ENCODE results near the gene STARD10. TPM values are rescaled to one million over a fixed set of nuclear protein-coding genes. Genes with fewer than 3 reads are reported as not detected.

The STARD10 gene
- total and polyA plus RNA-seq, 10 donors, result 19.7 to 46.7 (median 27.9) TPM

DNA sequence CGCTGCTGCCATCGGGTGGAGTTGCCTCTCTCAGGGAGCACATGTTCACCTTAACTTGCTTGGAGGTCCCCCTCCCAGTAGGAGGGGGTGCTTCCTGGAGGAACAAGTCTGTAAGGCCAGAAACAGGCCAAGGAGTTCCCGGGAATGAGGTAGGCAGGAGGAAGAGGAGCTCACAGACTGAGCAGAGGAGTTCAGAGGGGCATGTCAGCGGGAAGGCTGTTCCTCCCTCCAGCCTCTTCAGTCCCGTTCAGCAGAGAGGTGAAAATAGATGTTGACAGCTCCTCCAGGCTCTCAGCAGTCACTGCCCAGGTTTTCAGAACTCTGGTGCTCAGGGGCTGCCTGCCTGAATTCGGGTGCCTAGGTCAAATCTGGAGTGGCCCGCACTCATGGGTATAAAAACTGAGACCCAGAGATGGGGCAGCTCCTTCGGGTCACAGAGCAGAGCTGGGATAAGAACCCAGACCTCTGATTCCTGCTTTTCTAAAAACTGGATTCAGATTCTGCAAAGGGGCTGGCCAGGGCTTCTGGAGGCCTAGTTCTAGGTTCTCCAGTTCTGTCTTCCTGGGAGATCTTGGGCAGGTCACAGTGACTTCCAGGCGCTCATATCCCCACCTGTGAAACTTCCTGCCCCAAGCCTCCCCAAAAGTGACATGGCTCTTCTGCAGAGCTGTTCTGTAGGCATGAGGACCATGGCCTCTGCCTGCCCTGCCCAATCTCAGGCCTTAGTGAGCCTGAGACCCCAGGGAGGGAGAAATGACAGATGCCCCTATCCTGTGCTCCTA is 38.6 kb upstream of the STARD10 start:
- no peak overlapping the region for H3K4me3 ChIP-seq
- TF ChIP-seq POLR2A (IDR thresholded peaks at IDR 0.05) (no peak), POLR2AphosphoS5 (IDR thresholded peaks at IDR 0.05) (peak in 2 of 3 donors; percentile 8 to 38)
- TF ChIP-seq, protein P1, sequence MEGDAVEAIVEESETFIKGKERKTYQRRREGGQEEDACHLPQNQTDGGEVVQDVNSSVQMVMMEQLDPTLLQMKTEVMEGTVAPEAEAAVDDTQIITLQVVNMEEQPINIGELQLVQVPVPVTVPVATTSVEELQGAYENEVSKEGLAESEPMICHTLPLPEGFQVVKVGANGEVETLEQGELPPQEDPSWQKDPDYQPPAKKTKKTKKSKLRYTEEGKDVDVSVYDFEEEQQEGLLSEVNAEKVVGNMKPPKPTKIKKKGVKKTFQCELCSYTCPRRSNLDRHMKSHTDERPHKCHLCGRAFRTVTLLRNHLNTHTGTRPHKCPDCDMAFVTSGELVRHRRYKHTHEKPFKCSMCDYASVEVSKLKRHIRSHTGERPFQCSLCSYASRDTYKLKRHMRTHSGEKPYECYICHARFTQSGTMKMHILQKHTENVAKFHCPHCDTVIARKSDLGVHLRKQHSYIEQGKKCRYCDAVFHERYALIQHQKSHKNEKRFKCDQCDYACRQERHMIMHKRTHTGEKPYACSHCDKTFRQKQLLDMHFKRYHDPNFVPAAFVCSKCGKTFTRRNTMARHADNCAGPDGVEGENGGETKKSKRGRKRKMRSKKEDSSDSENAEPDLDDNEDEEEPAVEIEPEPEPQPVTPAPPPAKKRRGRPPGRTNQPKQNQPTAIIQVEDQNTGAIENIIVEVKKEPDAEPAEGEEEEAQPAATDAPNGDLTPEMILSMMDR (IDR thresholded peaks at IDR 0.05 in 8 of 11, conservative IDR thresholded peaks at IDR 0.05 in 3 of 11), result no peak
- H3K9me3 ChIP-seq, result no peaks in the 10 kb centered on the region
- H3K4me1 ChIP-seq, result peaks cover 22 to 95% (median 63%) of the 10 kb centered on the region in 6 donors
- no peak for DNase-seq
- peaks cover 0 to 95% (median 36%) of the 10 kb centered on the region in 6 donors for H3K36me3 ChIP-seq
- peak overlapping the region; percentile 35 to 88 (median 82) for H3K27ac ChIP-seq
- intact Hi-C loops (cut with DNase I; ENCODE audit: low total_unique reads), result loop anchor here (2.0 kb wide), 1 partner anchor 346 kb away; no protein-coding TSS in a partner anchor
- H3K27me3 ChIP-seq (replicated peaks in 1 of 7), result no peaks in the 10 kb centered on the region
- 62 to 76% (median 68%) methylated on average over 7 to 9 of the region's 9 CpGs for WGBS, 5 donors

DNA sequence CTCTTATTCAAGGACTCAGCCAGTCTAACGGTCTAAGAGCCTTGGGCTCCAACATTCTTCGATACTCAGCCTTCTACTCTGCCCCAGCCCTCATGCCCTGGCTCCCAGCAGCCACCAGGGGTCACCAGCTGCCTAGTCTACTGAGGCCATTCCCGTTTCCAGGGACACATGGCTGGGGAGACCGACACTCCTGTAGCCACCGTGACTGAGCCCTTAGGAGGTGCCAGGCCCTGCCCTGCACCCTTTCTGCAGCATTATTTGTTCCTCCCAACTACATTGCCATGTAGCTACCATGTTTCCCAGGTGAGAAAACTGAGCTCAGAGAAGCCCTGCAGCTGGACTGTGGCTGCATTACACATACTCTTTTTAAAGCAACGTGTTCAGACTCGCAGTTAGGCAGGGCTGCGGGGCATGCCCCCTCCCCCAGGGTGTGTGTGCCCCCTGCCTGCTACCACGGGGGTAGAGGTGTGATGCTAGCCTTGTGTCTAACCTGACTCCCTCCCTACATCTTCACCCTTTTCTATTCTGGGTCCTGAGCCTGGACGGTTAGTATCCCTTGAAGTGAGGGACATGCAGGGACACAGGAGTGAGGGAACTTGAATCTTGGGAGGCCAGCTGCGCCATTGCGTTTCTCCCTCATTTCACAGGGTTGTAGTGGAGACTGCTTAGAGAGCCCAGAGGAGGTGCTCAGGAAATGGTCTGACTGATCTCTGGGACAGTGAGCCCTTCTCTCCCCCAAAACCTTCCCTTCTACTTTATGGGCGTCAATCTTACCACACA is 37.9 kb upstream of the STARD10 start:
- intact Hi-C loops (cut with DNase I; ENCODE audit: low total_unique reads), result loop anchor here (2.0 kb wide), 1 partner anchor 347 kb away; no protein-coding TSS in a partner anchor
- Histone ChIP-seq H3K36me3 (peaks cover 0 to 96% (median 32%) of the 10 kb centered on the region in 6 donors), H3K4me3 (no peak overlapping the region), H3K4me1 (peaks cover 25 to 97% (median 69%) of the 10 kb centered on the region in 6 donors), H3K27me3 (replicated peaks in 1 of 7) (no peaks in the 10 kb centered on the region), H3K9me3 (no peaks in the 10 kb centered on the region), H3K27ac (peak overlapping the region; percentile 29 to 88 (median 82))
- 45 to 62% (median 51%) methylated on average over 13 of the region's 13 CpGs for WGBS, 5 donors
- DNase-seq, result peak; percentile 91
- TF ChIP-seq, protein P1 (IDR thresholded peaks at IDR 0.05 in 8 of 11, conservative IDR thresholded peaks at IDR 0.05 in 3 of 11), result peak; percentile 86 to 96 (median 92)
- TF ChIP-seq POLR2AphosphoS5 (IDR thresholded peaks at IDR 0.05), result peak; percentile 82 to 86 (median 83)
- no peak for TF ChIP-seq POLR2A (IDR thresholded peaks at IDR 0.05)

- 90 to 95% (median 93%) methylated on average over 5 of the region's 5 CpGs for WGBS, 5 donors
- H3K4me1 ChIP-seq, result peaks cover 20 to 97% (median 56%) of the 10 kb centered on the region in 6 donors
- TF ChIP-seq POLR2A (IDR thresholded peaks at IDR 0.05), result no peak
- peak; percentile 35 to 70 (median 48) for TF ChIP-seq POLR2AphosphoS5 (IDR thresholded peaks at IDR 0.05)
- H3K9me3 ChIP-seq, result no peaks in the 10 kb centered on the region
- no peak overlapping the region for H3K4me3 ChIP-seq
- intact Hi-C loops (cut with DNase I; ENCODE audit: low total_unique reads), result no loop called here
- no peak for DNase-seq
- peaks cover 0 to 96% (median 41%) of the 10 kb centered on the region in 6 donors for H3K36me3 ChIP-seq
- H3K27me3 ChIP-seq (replicated peaks in 1 of 7), result no peaks in the 10 kb centered on the region
- H3K27ac ChIP-seq, result peak overlapping the region in 5 of 8 donors; percentile 26 to 88 (median 84)
Measured at GRCh38 chr11:72829884-72830533, 36.2 kb upstream of the STARD10 start.

GRCh38 chr11:72829178-72829577 is 35.3 kb upstream of the STARD10 start:
- Histone ChIP-seq H3K4me1 (peaks cover 20 to 92% (median 49%) of the 10 kb centered on the region in 6 donors), H3K27ac (peak overlapping the region in 6 of 8 donors; percentile 77 to 88 (median 84)), H3K36me3 (peaks cover 0 to 96% (median 47%) of the 10 kb centered on the region in 6 donors), H3K9me3 (no peaks in the 10 kb centered on the region), H3K27me3 (replicated peaks in 1 of 7) (no peaks in the 10 kb centered on the region), H3K4me3 (no peak overlapping the region)
- intact Hi-C loops (cut with DNase I; ENCODE audit: low total_unique reads), result no loop called here
- 89 to 95% (median 91%) methylated on average over 7 to 13 of the region's 13 CpGs for WGBS, 5 donors
- TF ChIP-seq POLR2AphosphoS5 (IDR thresholded peaks at IDR 0.05), result peak; percentile 7 to 81 (median 27)
- TF ChIP-seq, protein P1 (IDR thresholded peaks at IDR 0.05 in 8 of 11, conservative IDR thresholded peaks at IDR 0.05 in 3 of 11), result no peak
- no peak for DNase-seq

Measured in spleen (tissue), 11 donors.